DND-41 (cell line): ENCODE results near the gene TAS2R1.

Experiments used
- ATAC-seq: fragments of 200-7000 bp; cut with Tn5 transposase; 3 replicates; pipeline ENCODE4 v1.9.1; 2021; ENCODE audit warnings: low read depth; ENCODE audit not compliant: insufficient read depth
- DNase-seq: peaks from one replicate; pipeline ENCODE4 v3.0.0-alpha.2; 2020
- H2AFZ ChIP-seq: 2 replicates; pipeline ENCODE4 v1.6.0; 2012; ENCODE audit warnings: low read depth, low read length
- H3K27ac ChIP-seq: 2 replicates; pipeline ENCODE4 v1.5.1; 2012; ENCODE audit warnings: low read length, inconsistent platforms
- H3K27me3 ChIP-seq: fragments of 200-600 bp; sonication (generic); 2 replicates; pipeline ENCODE4 v1.6.0; 2012; ENCODE audit warnings: low read length, mild to moderate bottlenecking, inconsistent platforms; ENCODE audit not compliant: insufficient read depth, poor library complexity
- H3K36me3 ChIP-seq: 2 replicates; pipeline ENCODE4 v1.5.1; 2012; ENCODE audit warnings: low read length, inconsistent platforms; ENCODE audit not compliant: insufficient read depth
- H3K4me1 ChIP-seq: 2 replicates; pipeline ENCODE4 v1.5.1; 2012; ENCODE audit warnings: mild to moderate bottlenecking, low read length; ENCODE audit not compliant: insufficient read depth
- H3K4me2 ChIP-seq: 2 replicates; pipeline ENCODE4 v1.6.0; 2012; ENCODE audit warnings: mild to moderate bottlenecking, moderate library complexity, low read length, inconsistent platforms; ENCODE audit not compliant: insufficient read depth
- H3K4me3 ChIP-seq, 2 experiments: fragments of 200-600 bp in 1 of 2; shearing (Covaris generic) in 1 of 2; 2 replicates each; pipeline ENCODE4 v1.5.1; 2012 to 2016; ENCODE audit warnings: inconsistent platforms in 2 of 2, low read length in 2 of 2, mild to moderate bottlenecking in 2 of 2, low read depth in 1 of 2, moderate library complexity in 1 of 2
- H3K79me2 ChIP-seq: 2 replicates; pipeline ENCODE4 v1.6.0; 2012; ENCODE audit warnings: low read length, inconsistent platforms; ENCODE audit not compliant: insufficient read depth
- H3K9ac ChIP-seq: 2 replicates; pipeline ENCODE4 v1.6.0; 2012; ENCODE audit warnings: low read depth, mild to moderate bottlenecking, inconsistent platforms, low read length, moderate library complexity
- H3K9me3 ChIP-seq: 2 replicates; pipeline ENCODE4 v1.5.1; 2012; ENCODE audit warnings: low read length, moderate library complexity, mild to moderate bottlenecking, inconsistent platforms; ENCODE audit not compliant: insufficient read depth, severe bottlenecking
- H4K20me1 ChIP-seq: 2 replicates; pipeline ENCODE4 v1.6.0; 2012; ENCODE audit warnings: low read length; ENCODE audit not compliant: insufficient read depth
- EZH2 ChIP-seq: IDR thresholded peaks from 3 replicates; pipeline ENCODE4 v1.6.1; 2012; ENCODE audit warnings: borderline replicate concordance, low read depth, mild to moderate bottlenecking, moderate library complexity, low read length, inconsistent platforms; ENCODE audit not compliant: severe bottlenecking
- TF ChIP-seq, protein P1 (sequence below): IDR thresholded peaks from 2 replicates; pipeline ENCODE4 v1.5.1; 2012; ENCODE audit warnings: borderline replicate concordance, low read length, moderate library complexity, mild to moderate bottlenecking; ENCODE audit not compliant: poor library complexity, severe bottlenecking; ENCODE audit errors: extremely low read depth

The TAS2R1 gene

GRCh38 chr5:9596824-9597223 is 33.3 kb downstream of the TAS2R1 start:
- DNase-seq (no peak), ATAC-seq (no peak)
- Histone ChIP-seq H3K4me3 (no peak overlapping the region), H3K4me1 (no peaks in the 10 kb centered on the region), H3K4me2 (no peak overlapping the region), H3K9me3 (no peaks in the 10 kb centered on the region), H3K36me3 (no peaks in the 10 kb centered on the region), H3K9ac (no peak overlapping the region), H3K79me2 (no peaks in the 10 kb centered on the region), H2AFZ (no peak overlapping the region), H3K27me3 (peaks cover 15% of the 10 kb centered on the region), H4K20me1 (no peaks in the 10 kb centered on the region), H3K27ac (no peak overlapping the region)
- TF ChIP-seq, protein P1, sequence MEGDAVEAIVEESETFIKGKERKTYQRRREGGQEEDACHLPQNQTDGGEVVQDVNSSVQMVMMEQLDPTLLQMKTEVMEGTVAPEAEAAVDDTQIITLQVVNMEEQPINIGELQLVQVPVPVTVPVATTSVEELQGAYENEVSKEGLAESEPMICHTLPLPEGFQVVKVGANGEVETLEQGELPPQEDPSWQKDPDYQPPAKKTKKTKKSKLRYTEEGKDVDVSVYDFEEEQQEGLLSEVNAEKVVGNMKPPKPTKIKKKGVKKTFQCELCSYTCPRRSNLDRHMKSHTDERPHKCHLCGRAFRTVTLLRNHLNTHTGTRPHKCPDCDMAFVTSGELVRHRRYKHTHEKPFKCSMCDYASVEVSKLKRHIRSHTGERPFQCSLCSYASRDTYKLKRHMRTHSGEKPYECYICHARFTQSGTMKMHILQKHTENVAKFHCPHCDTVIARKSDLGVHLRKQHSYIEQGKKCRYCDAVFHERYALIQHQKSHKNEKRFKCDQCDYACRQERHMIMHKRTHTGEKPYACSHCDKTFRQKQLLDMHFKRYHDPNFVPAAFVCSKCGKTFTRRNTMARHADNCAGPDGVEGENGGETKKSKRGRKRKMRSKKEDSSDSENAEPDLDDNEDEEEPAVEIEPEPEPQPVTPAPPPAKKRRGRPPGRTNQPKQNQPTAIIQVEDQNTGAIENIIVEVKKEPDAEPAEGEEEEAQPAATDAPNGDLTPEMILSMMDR, result no peak
- TF ChIP-seq EZH2, result no peak

DNA sequence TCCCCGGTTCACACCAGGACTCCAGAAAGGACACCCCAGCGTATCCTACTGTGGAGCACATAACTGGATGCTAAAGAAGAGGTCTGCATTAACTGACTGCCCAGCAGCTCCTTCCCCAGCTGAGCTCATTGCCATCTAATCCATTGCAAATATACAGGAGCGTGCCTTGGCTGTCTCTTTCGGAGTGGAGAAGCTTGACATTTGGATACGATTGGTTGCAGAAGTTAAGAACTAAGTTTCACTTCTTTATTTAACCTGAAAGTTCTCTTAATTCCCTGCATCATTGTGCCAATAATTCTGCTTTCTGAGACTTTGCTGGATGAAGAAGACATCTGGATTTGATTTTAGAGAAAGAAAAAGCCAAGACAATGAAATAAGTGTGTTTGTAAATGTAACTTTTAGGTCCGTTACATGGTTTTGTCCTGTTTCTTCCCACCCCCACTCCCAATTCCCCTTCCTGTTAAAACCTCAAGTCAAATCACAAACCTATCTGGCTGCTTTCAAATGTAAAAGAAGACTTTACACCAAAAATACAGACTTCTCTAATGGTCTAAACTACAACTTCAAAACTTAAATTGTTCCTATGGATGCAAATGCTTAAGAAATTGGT is 33.9 kb downstream of the TAS2R1 start:
- H3K4me2 ChIP-seq, result no peak overlapping the region
- H3K9me3 ChIP-seq, result no peaks in the 10 kb centered on the region
- H3K27me3 ChIP-seq, result peaks cover 15% of the 10 kb centered on the region
- no peaks in the 10 kb centered on the region for H3K36me3 ChIP-seq
- no peak overlapping the region for H3K9ac ChIP-seq
- H3K79me2 ChIP-seq, result no peaks in the 10 kb centered on the region
- TF ChIP-seq, protein P1, result no peak
- TF ChIP-seq EZH2, result no peak
- no peaks in the 10 kb centered on the region for H3K4me1 ChIP-seq
- no peaks in the 10 kb centered on the region for H4K20me1 ChIP-seq
- ATAC-seq, result no peak
- DNase-seq, result no peak
- no peak overlapping the region for H2AFZ ChIP-seq
- no peak overlapping the region for H3K27ac ChIP-seq
- no peak overlapping the region for H3K4me3 ChIP-seq

- no peak overlapping the region for H3K9ac ChIP-seq
- no peaks in the 10 kb centered on the region for H4K20me1 ChIP-seq
- peaks cover 15% of the 10 kb centered on the region for H3K27me3 ChIP-seq
- H3K4me2 ChIP-seq, result no peak overlapping the region
- H3K27ac ChIP-seq, result no peak overlapping the region
- H3K4me3 ChIP-seq, result no peak overlapping the region
- H3K9me3 ChIP-seq, result no peaks in the 10 kb centered on the region
- DNase-seq, result no peak
- no peaks in the 10 kb centered on the region for H3K4me1 ChIP-seq
- no peaks in the 10 kb centered on the region for H3K79me2 ChIP-seq
- no peak for TF ChIP-seq EZH2
- TF ChIP-seq, protein P1, result no peak
- H2AFZ ChIP-seq, result no peak overlapping the region
- H3K36me3 ChIP-seq, result no peaks in the 10 kb centered on the region
- ATAC-seq, result no peak
Observed at GRCh38 chr5:9594913-9595312, 35.2 kb downstream of the TAS2R1 start.
